A172 (cell line): ENCODE measurements around the gene NR4A1. TPM values are rescaled to one million over a fixed set of nuclear protein-coding genes. Genes with fewer than 3 reads are reported as not detected.
"Not testable (repeated sequence)": the region's sequence is repeated elsewhere in the genome, so short reads cannot be mapped to it uniquely, and the experiment has no call there.

ENCODE experiments used
- DNase-seq: peaks from one replicate; pipeline ENCODE4 v3.0.0-alpha.2; 2015; ENCODE audit warnings: low spot score
- total RNA-seq: library from RNA; depleted of rRNA; stranded (reverse); fragments of >200 nt; shearing (Covaris generic); gene quantifications from 2 replicates; pipeline ENCODE4 v1.2.3, GENCODE V29; 2014; rRNA removed

Gene NR4A1
- total RNA-seq, 1 experiment from 2014 or later, result 1.5 TPM

- no peak for DNase-seq
Observed at GRCh38 chr12:52097045-52097666, 45.9 kb downstream of the NR4A1 start.

- DNase-seq, result not testable (repeated sequence)
Observed at GRCh38 chr12:52104431-52105089, 53.3 kb downstream of the NR4A1 start.

Other genes starting within 250 kb of the NR4A1 start
- 0.26 and 0.29 TPM in 2 replicates for gene FIGNL2, start 202.7 kb upstream of the NR4A1 start, total RNA-seq
- not detected in 2 replicates for gene ANKRD33, start 163.3 kb upstream of the NR4A1 start, total RNA-seq
- 10.3 and 11.7 TPM in 2 replicates for gene ACVRL1, start 143.9 kb upstream of the NR4A1 start, total RNA-seq
- 3.8 and 6.9 TPM in 2 replicates for gene ACVR1B, start 99.7 kb upstream of the NR4A1 start, total RNA-seq
- gene TAMALIN, start 44.5 kb upstream of the NR4A1 start, total RNA-seq, result 2.3 and 3.3 TPM in 2 replicates
- gene ATG101, start 18.5 kb downstream of the NR4A1 start, total RNA-seq, result 70.3 and 74.7 TPM in 2 replicates
- gene SMIM41, start 28.3 kb downstream of the NR4A1 start, total RNA-seq, result not detected in 2 replicates
- 65.2 and 75.2 TPM in 2 replicates for gene KRT80, start 140.6 kb downstream of the NR4A1 start, total RNA-seq
- gene KRT7, start 181.8 kb downstream of the NR4A1 start, total RNA-seq, result 13.8 and 16.1 TPM in 2 replicates
- gene KRT86, start 223.2 kb downstream of the NR4A1 start, total RNA-seq, result 1.5 and 1.6 TPM in 2 replicates
- gene KRT81, start 240.1 kb downstream of the NR4A1 start, total RNA-seq, result 59.0 and 66.4 TPM in 2 replicates